Left lung (tissue), 10 donors: ENCODE measurements around the gene LMTK3. TPM values are rescaled to one million over a fixed set of nuclear protein-coding genes. Genes with fewer than 3 reads are reported as not detected.
"Not testable (repeated sequence)": the region's sequence is repeated elsewhere in the genome, so short reads cannot be mapped to it uniquely, and the experiment has no call there.

Experiments used
- ATAC-seq: fragments of 200-7000 bp; cut with Tn5 transposase; one replicate; pipeline ENCODE4 v1.9.1; 2020; ENCODE audit warnings: moderate library complexity
- DNase-seq, 4 donors: peaks; one replicate each; pipeline ENCODE4 v3.0.0-alpha.2; 2013 to 2020
- H3K27ac ChIP-seq, 2 donors: fragments of 200-600 bp; sonication (generic) in 1 of 2; one replicate each; pipeline versions ENCODE4 v1.5.0 to v1.8.0; 2020 to 2021
- H3K27me3 ChIP-seq, 2 donors: fragments of 200-600 bp; sonication (generic) in 1 of 2; one replicate each; pipeline versions ENCODE4 v1.5.0 to v1.8.0; 2020 to 2021
- H3K36me3 ChIP-seq, 2 donors: fragments of 200-600 bp; sonication (generic) in 1 of 2; one replicate each; pipeline versions ENCODE4 v1.5.0 to v1.8.0; 2020 to 2021
- H3K4me1 ChIP-seq, 2 donors: fragments of 200-600 bp; one replicate each; pipeline ENCODE4 v1.8.0; 2021
- H3K4me3 ChIP-seq, 2 donors: fragments of 200-600 bp; sonication (generic) in 1 of 2; one replicate each; pipeline versions ENCODE4 v1.5.0 to v1.8.0; 2020 to 2021; ENCODE audit warnings: mild to moderate bottlenecking in 1 of 2
- H3K9me3 ChIP-seq, 2 donors: fragments of 200-600 bp; sonication (generic) in 1 of 2; one replicate each; pipeline versions ENCODE4 v1.5.0 to v1.8.0; 2020 to 2021
- CTCF ChIP-seq, 2 donors: fragments of 200-600 bp; sonication (generic) in 1 of 2; IDR thresholded peaks; one replicate each; pipeline versions ENCODE4 v1.5.0 to v1.8.0; 2021; ENCODE audit warnings: antibody characterized with exemption in 2 of 2
- intact Hi-C, 2 donors: fragments of 100-400 bp; cut with DNase I; formaldehyde crosslinking; loops; one replicate each; pipeline versions ENCODE4 v1.11.2 to v1.14.2; 2022
- polyA plus RNA-seq, 6 donors: library from polyadenylated mRNA; unstranded; fragments of 120-200 nt; gene quantifications; one replicate each; pipeline ENCODE4 v1.2.1, GENCODE V29; 2013; ENCODE audit not compliant: insufficient read length in 6 of 6
- total RNA-seq, 2 donors: library from RNA; stranded (reverse); fragmentation: NEBNext Ultra II Directional; extraction: Animal tissue kit (Norgen Biotek cat#: 25700); gene quantifications; one replicate each; pipeline ENCODE4 v1.2.1, GENCODE V29; 2021
- donor health status: DM: no; HTN: yes; CAD: no.
- donor health status: DM: no; HTN: no; CAD: no.

The LMTK3 gene
- total and polyA plus RNA-seq, 8 donors, result 1.7 to 9.5 (median 3.1) TPM

GRCh38 chr19:48530066-48530720 is 18.6 kb upstream of the LMTK3 start:
- TF ChIP-seq CTCF (IDR thresholded peaks at IDR 0.05), result no peak
- H3K27me3 ChIP-seq, result peaks cover 0 to 4% of the 10 kb centered on the region in 2 donors
- H3K4me1 ChIP-seq, result no peaks in the 10 kb centered on the region
- intact Hi-C loops, result no loop called here
- no peak for ATAC-seq
- no peak overlapping the region for H3K27ac ChIP-seq
- peak in 1 of 4 donors; percentile 37 for DNase-seq
- no peak overlapping the region for H3K4me3 ChIP-seq
- H3K36me3 ChIP-seq, result no peaks in the 10 kb centered on the region
- H3K9me3 ChIP-seq, result peaks cover 0 to 35% of the 10 kb centered on the region in 2 donors

- H3K4me1 ChIP-seq, result no peaks in the 10 kb centered on the region
Measured at GRCh38 chr19:48529156-48529555, 17.5 kb upstream of the LMTK3 start.

GRCh38 chr19:48524732-48525131 is 13.1 kb upstream of the LMTK3 start:
- ATAC-seq, result no peak
- Histone ChIP-seq H3K4me1 (no peaks in the 10 kb centered on the region), H3K9me3 (peaks cover 0 to 45% of the 10 kb centered on the region in 2 donors), H3K36me3 (no peaks in the 10 kb centered on the region), H3K4me3 (no peak overlapping the region), H3K27me3 (peaks cover 0 to 4% of the 10 kb centered on the region in 2 donors), H3K27ac (no peak overlapping the region)
- no peak for DNase-seq
- no peak for TF ChIP-seq CTCF (IDR thresholded peaks at IDR 0.05)
- intact Hi-C loops, result no loop called here

More at GRCh38 chr19:48529156-48529555, 17.5 kb upstream of the LMTK3 start:
- no peaks in the 10 kb centered on the region for H3K36me3 ChIP-seq
- H3K4me3 ChIP-seq, result no peak overlapping the region
- H3K9me3 ChIP-seq, result peaks cover 0 to 42% of the 10 kb centered on the region in 2 donors
- intact Hi-C loops, result no loop called here
- DNase-seq (no peak), ATAC-seq (no peak)
- H3K27ac ChIP-seq, result no peak overlapping the region
- no peak for TF ChIP-seq CTCF (IDR thresholded peaks at IDR 0.05)
- peaks cover 0 to 4% of the 10 kb centered on the region in 2 donors for H3K27me3 ChIP-seq

GRCh38 chr19:48524221-48524620 is 12.6 kb upstream of the LMTK3 start:
- Histone ChIP-seq H3K4me1 (no peaks in the 10 kb centered on the region), H3K36me3 (no peaks in the 10 kb centered on the region), H3K27ac (no peak overlapping the region), H3K27me3 (peaks cover 0 to 4% of the 10 kb centered on the region in 2 donors), H3K9me3 (peaks cover 0 to 40% of the 10 kb centered on the region in 2 donors), H3K4me3 (no peak overlapping the region)
- no peak for DNase-seq
- TF ChIP-seq CTCF (IDR thresholded peaks at IDR 0.05), result no peak
- intact Hi-C loops, result no loop called here
- no peak for ATAC-seq

GRCh38 chr19:48520134-48520533 is 8.5 kb upstream of the LMTK3 start:
- ATAC-seq (no peak), DNase-seq (no peak)
- Histone ChIP-seq H3K4me3 (no peak overlapping the region), H3K27me3 (peaks cover 0 to 4% of the 10 kb centered on the region in 2 donors), H3K36me3 (no peaks in the 10 kb centered on the region), H3K9me3 (peaks cover 0 to 10% of the 10 kb centered on the region in 2 donors), H3K27ac (no peak overlapping the region), H3K4me1 (no peaks in the 10 kb centered on the region)
- intact Hi-C loops, result no loop called here
- TF ChIP-seq CTCF (IDR thresholded peaks at IDR 0.05), result no peak

- H3K9me3 ChIP-seq, H3K36me3 ChIP-seq, H3K4me1 ChIP-seq, intact Hi-C loops, H3K27me3 ChIP-seq, DNase-seq, ATAC-seq, H3K27ac ChIP-seq, H3K4me3 ChIP-seq: not testable (repeated sequence)
Measured at GRCh38 chr19:48519426-48519825, 7.8 kb upstream of the LMTK3 start.
